DMS114 treated with DMSO at 0.1 percent for 48 hours (cell line): ENCODE data around the gene URI1.
"Not testable (repeated sequence)": the region's sequence is repeated elsewhere in the genome, so short reads cannot be mapped to it uniquely, and the experiment has no call there.

Experiments
- DNase-seq: peaks from one replicate; lab custom pipeline; 2025; ENCODE audit not compliant: unreplicated experiment; lab: John Stamatoyannopoulos, UW

The URI1 gene

DNA sequence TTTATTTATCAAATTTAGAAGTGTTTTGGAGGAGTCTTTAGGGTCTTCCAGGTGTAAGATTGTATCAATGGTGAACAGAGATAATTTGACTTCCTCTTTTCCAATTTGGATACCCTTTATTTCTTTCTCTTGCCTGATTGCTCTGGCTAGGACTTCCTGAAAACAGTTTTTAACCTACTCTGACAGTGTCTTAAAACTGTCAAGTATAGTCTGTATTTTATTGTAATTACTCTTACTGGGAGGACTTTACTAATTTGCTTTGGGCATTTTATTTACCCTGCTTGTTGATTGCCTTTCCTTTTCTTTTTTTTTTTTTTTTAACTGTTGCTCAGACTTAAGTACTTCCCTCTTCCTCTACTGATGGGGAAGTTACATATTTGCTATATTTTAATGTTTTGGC lies 81.3 kb downstream of the URI1 start:
- no peak for DNase-seq

DNA sequence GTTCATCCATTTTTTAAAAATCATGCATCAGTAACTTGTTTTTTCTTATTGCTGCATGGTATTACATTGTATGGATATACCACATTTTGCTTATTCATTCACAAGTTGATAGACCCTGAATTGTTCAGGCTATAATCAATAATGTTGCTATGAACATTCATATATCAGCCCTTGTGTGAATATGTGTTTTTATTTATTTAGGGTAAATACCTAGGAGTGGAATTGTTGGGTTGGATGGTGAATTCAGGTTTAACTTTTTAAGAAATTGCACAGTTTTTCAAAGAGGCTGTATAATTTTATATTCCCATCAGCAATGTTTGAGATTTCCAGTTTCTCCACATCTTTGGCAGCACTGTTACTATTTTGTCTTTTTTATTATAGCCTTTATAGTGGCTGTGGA lies 82.1 kb downstream of the URI1 start:
- no peak for DNase-seq

DNA sequence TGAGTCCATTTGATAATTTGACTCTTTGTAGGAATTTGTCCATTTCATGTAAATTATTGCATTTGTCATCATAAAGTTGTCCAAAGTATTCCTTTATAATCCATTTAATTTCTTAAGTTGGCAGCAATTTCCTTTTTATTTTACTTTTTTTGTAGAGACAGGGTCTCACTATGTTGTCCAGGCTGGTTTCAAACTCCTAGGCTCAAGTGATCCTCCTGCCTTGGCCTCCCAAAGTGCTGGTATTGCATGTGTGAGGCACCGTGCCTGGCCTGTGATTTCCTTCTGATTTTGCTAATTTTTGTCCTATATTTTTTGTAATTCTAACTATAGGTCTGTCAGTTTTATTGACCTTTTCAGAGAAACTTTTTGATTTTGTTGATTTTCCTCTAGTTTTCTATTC lies 84.9 kb downstream of the URI1 start:
- DNase-seq = no peak

DNA sequence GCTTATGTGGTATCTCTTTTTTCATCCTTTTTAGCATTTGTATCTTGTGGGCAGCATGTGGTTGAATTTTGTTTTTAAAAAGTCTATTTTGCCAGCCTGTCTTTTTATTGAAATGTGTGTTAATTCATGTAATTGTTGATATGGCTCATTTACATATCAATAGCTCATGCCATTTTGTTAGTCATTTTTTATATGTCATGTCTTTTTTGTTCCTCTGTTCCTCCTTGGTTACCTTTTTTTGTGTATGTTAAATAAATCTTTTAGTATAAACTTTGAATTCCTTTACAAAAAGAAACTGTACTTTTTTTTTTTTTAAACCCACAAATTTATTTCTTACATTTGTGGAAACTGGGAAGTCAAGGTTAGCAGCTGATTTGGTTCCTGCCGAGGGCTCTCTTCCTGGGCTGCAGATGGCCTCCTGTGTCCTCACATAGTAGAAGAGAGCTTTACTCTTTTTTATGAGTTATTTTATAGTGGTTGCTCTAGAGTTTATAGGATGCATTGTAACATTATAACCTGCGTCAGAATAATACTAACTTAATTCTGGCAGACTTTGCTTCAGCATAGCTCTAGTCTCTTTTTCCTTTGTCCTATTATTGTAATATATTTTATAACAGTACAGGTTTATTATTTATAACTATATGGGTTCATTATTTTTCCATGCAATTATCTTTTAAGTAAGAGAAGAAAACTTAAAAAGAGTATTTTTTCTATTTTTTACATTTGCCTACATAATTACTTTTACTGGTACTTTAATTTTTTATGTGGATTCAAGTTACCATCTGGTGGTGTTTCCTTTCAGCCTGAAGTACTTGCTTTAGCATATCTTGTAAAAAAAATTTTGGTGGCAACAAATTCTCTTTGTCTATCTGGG lies 86.3 kb downstream of the URI1 start:
- no peak for DNase-seq

DNA sequence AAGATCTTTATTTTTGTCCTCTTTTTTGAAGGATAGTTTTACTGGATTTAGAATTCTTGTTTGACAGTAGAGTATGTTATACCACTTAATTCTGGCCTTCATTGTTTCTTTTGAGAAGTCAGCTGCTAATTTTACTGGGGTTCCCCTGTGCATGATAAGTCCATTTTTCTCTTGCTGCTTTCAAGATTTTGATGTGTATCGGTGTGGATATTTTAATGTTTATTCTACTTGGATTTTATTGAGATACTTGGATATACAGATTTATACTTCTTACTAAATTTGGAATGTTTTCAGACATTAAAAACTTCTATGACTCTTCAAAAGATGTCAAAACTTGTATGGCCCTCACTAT lies 86.9 kb downstream of the URI1 start:
- DNase-seq = no peak

DNA sequence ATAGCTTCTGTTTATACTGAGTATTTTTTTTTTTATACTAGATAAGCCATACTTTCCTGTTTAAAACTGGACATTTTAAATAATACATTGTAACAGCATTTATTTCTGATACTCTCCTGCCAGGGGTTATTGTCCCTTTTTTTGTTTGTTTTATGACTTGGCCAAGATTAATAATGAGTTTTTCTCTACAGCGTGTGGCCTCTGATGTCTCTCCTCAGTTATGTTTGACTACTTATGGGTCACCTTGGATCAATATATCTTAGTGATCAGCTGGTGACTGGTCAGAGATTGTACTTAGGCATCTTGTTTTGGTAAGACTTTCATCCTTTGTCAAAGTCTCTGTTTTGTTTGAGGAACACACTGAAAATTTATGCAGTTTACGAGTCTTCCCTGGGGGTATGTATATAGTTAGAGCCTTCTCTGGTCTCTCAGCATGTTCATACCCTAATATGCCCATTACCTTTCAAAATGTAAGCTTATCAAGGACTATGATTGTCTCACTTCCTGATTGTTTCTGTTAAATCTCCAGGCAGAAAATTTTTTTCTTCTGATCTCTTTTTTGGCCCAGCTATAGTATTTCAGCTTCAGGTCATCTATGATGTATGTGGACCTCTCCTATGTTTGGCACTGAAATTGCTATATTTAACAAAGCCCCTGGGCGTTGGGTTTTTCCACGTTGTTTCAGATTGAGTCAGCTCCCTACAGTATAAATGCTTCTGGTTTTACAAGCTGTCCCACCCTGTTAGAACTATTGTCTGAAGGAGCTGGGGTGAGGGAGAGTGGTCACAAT lies 87.9 kb downstream of the URI1 start:
- DNase-seq = no peak

DNA sequence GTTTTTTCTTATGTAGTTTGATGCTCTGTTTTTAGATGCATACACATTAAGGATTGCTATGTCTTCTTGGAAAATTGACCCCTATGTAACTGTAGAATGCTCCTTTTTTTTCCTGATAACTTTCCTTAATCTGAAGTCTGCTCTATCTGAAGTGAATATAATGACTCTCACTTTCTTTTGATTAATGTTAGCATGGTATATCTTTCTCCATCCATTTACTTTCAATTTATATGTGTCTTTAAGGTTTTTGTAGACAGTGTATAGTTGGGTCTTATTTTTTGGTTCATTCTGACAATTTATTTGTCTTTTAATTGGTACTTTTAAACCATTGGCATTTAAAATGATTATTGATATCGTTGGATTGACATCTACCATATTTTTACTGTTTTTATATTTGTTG lies 92.3 kb downstream of the URI1 start:
- no peak for DNase-seq

DNA sequence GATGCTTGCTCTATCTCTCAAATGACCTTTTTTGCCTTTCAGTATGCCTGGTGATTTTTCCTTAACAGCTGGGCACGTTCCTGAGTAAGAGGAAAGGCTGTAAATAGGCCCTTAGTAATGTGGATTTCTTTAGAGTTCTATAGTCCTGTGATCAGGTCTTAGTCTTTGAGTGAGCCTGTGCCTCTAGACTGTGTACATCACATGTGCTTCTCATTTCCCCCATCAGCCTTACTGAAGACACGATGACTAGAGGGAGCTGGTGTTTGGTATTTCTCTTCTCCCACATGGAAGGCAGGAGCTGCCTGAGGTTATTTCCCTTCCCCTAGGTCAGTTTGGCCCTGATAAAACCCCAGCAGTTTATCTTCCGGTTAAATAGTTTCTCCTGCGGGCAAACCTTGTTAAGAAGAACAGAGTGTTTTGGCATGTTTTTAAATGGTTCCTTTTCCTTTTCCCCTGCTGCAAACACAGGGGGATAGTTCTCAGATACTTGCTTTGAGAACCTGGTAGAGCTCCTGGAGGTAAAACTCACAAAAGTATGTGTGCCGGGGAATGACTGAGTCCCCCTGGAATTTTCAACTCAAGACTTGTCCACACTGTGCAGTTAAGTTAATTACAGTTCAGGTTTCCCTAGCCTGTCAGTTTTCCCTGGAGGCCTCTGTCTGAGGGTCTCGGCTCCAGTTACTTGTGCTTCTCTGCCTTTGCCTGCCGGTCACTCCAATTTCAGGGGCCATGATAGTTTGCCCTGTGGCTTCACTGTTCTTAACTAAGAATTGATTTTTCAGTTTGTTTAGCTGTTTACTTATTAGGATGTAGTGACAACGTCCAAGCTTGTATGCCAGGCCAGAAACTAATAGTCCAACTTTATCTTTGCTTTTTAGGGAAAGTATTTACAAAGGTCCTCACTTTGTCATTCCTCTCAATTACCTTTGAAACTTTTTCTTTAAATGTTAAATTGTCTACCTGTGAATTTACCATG lies 94.4 kb downstream of the URI1 start:
- DNase-seq = no peak

DNA sequence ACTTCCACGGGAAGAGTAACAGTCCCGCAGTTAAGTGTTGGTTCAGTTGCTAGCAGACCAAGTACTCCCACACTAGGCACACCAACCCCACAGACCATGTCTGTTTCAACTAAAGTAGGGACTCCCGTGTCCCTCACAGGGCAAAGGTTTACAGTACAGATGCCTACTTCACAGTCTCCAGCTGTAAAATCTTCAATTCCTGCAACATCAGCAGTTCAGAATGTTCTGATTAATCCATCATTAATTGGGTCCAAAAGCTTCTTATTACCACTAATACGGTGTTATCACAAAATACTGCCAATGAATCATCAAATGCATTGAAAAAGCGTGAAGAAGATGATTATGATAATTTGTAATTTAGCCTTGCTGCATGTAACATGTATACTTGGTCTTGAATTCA lies 95.8 kb downstream of the URI1 start:
- no peak for DNase-seq

DNA sequence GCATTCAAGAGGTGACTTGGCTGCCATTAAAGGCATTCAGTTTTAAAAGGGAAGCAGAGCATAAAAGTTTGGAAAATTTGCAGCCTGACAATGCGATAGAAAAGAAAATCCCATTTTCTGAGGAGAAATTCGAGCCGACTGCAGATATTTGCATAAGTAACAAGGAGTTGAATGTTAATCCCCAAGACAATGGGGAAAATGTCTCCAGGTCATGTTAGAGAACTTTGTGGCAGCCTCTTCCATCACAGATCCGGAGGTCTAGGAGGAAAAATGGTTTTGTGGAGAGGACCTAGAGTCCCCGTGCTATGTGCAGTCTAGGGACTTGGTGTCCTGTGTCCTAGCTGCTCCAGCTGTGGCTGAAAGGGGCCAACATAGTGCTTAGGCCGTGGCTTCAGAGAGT lies 99.9 kb downstream of the URI1 start:
- DNase-seq = not testable (repeated sequence)

DNA sequence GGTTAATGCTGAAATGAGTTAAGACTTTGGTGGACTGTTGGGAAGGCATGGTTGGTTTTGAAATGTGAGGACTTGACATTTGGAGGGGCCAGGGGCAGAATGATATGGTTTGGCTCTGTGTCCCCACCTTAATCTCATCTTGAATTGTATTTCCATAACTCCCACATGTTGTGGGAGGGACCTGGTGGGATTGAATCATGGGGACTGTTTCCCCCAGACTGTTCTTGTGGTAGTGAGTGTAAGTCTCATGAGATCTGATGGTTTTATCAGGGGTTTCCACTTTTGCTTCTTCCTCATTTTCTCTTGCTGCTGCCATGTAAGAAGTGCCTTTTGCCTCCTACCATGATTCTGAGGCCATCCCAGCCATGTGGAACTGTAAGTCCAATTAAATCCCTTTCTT lies 101.0 kb downstream of the URI1 start:
- DNase-seq = not testable (repeated sequence)

DNA sequence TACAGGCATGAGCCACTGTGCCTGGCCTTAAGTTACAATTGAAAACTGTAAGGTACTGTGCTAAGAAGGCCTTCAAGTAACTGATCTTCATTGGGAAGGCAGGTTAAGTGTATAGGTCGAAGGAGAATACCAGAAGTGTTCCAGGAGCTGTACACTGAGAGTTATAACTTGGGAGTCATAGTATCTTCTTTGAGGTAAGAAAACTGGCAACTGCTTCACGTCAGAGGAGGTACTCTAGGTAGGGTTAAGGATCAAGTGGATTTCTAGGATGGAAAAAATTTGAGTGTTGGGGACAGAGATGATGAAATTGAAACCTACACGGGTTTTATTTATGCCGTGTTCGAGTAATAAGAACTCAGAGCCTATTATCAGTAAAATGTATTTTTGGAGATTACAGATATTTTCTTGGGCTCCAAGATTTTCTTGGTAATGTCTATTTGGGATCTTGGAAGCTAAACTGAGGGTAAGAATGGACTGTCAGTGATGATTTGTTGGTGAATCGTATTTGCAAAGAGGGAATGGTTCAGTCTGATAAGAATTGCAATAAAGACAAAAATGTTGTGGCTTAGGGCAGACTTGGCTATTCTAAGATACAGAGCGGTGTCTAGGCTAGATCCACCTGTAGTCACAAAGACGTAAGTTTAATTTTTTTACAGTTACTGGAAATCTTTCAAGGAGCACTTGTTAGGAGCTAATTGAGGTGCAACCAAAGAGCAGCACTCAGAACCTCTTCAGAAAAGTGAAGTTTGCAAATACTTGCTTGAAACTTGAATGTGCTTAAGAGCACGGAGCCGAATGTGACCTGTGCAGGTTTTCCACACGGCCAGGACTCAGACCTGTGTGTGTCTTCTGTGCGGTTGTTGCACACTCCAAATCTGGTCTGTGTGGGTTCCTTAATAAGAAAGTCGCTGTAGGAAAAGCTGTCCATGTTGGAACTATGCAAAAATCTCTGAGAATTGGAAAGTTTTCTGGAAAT lies 102.5 kb downstream of the URI1 start:
- no peak for DNase-seq

DNA sequence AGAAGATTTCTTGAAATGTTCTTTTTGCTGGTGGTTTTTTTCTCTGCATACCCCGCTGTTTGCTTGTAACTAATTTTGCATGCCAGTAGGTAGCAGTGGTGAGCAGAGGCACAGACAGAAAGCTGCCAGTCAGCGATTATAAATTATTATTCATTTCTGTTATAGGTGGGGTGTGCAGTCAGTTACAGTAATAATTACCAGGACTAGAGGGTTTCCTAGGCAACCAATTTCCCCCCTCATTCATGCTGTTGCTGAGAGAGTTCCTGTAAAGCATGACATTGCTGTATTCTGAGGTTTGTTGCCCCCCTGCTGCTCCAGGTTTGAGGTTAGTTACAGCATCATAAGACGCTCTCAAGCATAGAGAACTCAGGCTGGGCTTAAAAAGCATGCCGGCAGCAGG lies 104.5 kb downstream of the URI1 start:
- no peak for DNase-seq

DNA sequence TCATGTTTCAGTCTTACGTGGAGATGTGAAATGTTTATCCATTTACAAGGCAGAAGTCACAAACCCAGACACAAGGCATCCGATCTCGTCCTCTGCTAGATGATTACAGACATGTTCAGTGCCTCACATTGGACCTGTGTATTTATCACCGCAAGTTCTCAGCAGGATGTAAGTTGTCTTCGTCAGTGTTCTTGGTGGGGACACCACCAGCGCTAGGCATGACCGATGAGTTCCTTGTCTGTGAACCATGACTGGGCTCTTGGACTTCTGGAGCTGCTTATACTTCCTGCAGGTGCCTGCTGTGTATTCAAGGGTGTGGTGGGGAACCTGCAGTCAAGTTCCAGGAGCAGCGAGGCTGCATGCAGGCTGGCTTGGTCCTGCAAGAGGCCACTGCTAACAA lies 105.4 kb downstream of the URI1 start:
- no peak for DNase-seq

DNA sequence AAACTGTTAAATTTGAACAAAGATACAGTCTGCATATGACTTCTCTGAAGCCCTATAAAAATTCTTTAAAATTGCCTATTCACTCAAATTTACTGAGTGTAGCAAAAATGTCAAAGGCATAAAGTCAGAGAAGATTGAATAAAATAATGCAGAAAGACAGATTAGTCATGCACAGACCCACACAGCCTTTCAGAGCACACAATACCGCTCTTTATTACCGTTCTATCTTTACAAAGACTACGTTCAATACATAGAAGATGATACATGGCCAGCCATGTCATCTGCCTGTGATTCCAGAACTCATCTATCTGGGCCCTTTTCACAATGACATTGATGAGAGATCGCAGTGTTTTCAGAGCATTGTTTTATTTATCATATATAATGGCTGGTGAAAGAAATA lies 107.2 kb downstream of the URI1 start:
- DNase-seq = no peak

DNA sequence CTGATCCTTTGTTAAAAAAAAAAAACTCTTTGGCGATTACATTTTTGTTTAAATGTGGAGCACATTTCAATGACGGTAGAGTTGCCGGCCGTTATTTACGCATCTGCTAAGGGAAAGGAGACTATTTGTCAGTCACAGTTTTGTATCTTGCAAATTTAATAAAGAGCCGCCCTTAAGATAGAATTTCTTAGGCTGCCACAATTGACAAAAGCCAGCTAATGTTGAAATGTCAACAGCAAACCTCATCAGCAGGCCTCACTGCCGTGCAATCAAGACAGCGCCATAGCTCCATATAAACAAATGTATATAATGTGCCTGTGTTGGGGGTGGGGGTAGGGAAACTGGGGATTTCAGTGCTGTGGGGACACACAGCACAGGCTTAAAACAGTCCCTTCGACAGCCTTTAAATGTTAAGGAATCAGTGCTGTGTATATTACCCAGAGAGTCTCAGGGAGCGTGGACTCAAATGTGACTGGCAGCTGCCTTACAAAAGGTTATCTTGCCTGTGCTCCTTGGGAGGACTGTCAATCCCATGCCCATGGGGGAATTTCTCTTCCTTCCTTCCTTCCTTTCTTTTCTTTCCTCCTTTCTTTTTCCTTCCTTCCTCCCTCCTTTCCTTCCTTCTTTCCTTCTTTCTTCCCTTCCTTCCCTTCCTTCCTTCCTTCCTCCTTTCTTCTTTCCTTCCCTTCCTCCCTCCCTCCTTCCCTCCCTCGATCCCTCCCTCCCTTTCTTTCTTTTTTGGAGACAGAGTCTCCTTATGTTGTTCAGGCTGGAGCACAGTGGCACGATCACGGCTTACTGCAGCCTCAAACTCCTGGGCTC lies 108.0 kb downstream of the URI1 start:
- DNase-seq = no peak

DNA sequence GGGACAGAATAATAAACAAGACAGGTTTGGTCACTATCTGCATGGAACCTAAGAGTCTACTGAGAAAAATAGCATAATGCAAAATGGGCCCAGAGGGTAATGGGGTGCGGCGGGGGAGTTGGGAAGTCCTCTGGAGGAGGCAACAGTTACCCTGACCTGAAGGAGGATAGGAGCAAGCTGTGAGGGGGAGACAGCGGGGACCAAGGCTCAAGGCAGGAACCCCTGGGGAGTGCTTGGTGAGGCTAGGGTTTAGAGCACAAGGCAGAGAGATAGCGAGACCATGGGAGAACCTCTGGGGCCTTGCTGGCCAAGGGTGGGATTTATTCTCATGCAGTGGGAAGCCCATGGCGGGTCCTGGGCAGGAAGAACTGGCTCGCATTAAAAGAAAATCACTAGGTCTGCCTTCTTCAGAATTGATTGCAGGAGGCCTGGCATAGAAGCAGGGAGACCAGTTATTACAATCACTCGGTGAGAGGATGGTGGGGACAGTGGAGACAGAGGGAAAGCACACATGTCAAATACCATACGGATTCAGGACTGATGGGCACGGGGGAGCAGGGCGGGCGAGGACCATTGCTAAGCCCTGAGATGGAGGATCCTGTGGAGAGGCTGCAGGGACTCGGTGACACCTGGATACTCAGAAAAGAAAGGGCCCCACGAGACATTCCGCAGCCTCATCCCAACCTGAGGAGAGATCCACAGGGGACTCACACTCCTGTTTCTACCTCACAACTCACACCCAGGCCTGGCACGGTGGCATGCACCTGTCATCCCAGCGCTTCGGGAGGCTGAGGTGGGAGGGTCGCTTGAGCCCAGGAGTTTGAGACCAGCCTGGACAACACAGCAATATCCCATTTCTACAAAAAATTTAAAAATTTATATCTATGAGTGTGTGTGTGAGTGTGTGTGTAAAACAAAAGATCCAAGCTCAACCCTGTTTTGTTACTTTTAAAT lies 110.4 kb downstream of the URI1 start:
- no peak for DNase-seq

DNA sequence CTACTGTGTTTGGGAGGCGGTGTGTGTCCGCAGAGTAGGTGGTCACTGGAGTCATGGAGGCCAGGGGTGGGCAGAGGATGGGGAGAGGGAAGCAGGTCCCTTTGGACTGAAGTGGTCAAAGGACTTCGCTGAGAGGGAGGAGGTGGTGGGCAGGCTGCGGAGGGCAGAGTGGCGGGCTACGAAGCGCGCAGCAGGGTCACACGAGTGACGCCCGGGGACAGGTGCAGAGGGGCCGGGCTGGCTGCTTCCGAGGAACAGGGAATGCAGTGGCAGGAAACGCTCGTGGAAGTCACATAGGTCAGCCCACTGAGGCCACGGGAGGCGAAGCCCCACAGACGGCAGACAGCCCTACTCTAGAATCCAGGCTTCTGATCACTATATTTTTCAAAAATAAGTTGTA lies 111.5 kb downstream of the URI1 start:
- no peak for DNase-seq
